AG10803 (cell line): ENCODE results near the gene SLC16A10.
"Not testable (repeated sequence)": the region's sequence is repeated elsewhere in the genome, so short reads cannot be mapped to it uniquely, and the experiment has no call there.

Experiments used
- DNase-seq: peaks from one replicate; pipeline ENCODE4 v3.0.0; 2010; ENCODE audit warnings: low read depth
- H3K4me3 ChIP-seq: 2 replicates; pipeline ENCODE4 v1.5.1; 2011; ENCODE audit warnings: mild to moderate bottlenecking, low read length, control low read depth
- CTCF ChIP-seq: conservative IDR thresholded peaks from 2 replicates; pipeline ENCODE4 v1.5.1; 2011; ENCODE audit warnings: mild to moderate bottlenecking, low read length, control low read depth, inconsistent platforms

Gene SLC16A10

GRCh38 chr6:111087871-111088667 is 766 bp downstream of the SLC16A10 start:
- no peak for DNase-seq
- H3K4me3 ChIP-seq = no peak overlapping the region
- TF ChIP-seq CTCF = no peak

DNA sequence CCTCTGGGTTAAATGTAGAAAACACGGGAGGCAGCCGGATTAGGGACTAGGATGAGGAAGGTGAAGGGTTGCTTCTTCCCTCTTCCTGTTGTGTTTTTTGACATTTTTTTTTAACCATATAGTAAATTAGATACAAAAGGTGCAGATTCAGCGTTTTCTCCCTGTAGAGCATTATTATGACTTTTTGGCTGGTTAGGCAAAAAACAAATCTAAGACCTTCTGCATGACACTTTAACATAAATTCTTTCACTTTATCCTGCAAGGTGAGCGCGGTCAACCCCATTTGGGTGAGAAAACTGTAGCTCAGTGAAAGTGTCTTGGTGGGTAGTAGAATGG is 1.3 kb downstream of the SLC16A10 start:
- no peak overlapping the region for H3K4me3 ChIP-seq
- TF ChIP-seq CTCF = no peak
- DNase-seq = no peak

- no peak for DNase-seq
- H3K4me3 ChIP-seq = no peak overlapping the region
These were observed 3.5 kb downstream of the SLC16A10 start for GRCh38 chr6:111090766-111091165.

GRCh38 chr6:111091987-111092386 is 4.7 kb downstream of the SLC16A10 start:
- TF ChIP-seq CTCF = no peak
- DNase-seq = no peak
- no peak overlapping the region for H3K4me3 ChIP-seq

More at GRCh38 chr6:111090766-111091165, 3.5 kb downstream of the SLC16A10 start:
- TF ChIP-seq CTCF = no peak

- not testable (repeated sequence) for H3K4me3 ChIP-seq, DNase-seq
These were observed 8.2 kb downstream of the SLC16A10 start for GRCh38 chr6:111095488-111095887.

DNA sequence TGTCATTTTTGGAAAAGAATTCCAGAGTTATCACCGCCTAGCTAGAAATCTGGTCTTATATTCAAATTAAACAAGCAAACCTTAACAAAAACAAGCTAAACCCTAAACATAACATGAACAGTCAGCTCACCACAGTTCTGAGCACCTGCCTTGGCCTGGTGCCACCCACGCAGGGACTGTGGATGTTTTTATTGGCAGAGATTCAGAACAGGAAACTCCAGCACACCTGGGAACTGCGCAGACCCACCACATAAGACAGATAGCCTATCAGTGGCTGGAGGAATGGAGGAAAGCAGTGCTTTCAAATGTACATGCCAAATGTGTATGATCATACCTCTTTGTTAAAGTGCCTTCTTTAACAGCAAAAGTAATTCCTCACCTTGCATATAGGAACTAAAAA is 8.9 kb downstream of the SLC16A10 start:
- no peak overlapping the region for H3K4me3 ChIP-seq
- no peak for DNase-seq

GRCh38 chr6:111098597-111098996 is 11.3 kb downstream of the SLC16A10 start:
- no peak for TF ChIP-seq CTCF
- no peak for DNase-seq
- no peak overlapping the region for H3K4me3 ChIP-seq

More for the DNA sequence above, 8.9 kb downstream of the SLC16A10 start:
- no peak for TF ChIP-seq CTCF
